Mesendoderm (in vitro differentiated cells): Measurements from ENCODE around the gene NPR2.

Experiments used
- DNase-seq: peaks from one replicate; pipeline ENCODE4 v3.0.0; 2013
- H2AK5ac ChIP-seq: 2 replicates; pipeline ENCODE4 v1.6.1; 2013; ENCODE audit warnings: low read length, inconsistent platforms
- H2BK120ac ChIP-seq: 2 replicates; pipeline ENCODE4 v1.6.1; 2013; ENCODE audit warnings: low read depth, mild to moderate bottlenecking, low read length, moderate library complexity, mixed read lengths
- H2BK15ac ChIP-seq: replicated peaks from 2 replicates; pipeline ENCODE4 v1.6.1; 2013; ENCODE audit warnings: low read depth, mild to moderate bottlenecking, moderate library complexity
- H2BK5ac ChIP-seq: 2 replicates; pipeline ENCODE4 v1.6.1; 2013; ENCODE audit warnings: low read length, inconsistent platforms
- H3K18ac ChIP-seq: 2 replicates; pipeline ENCODE4 v1.6.1; 2013; ENCODE audit warnings: mild to moderate bottlenecking, low read length, mixed read lengths
- H3K23ac ChIP-seq: one replicate; pipeline ENCODE4 v1.6.1; 2013; ENCODE audit warnings: low read length
- H3K27ac ChIP-seq: 2 replicates; pipeline ENCODE4 v1.5.1; 2013; ENCODE audit warnings: low read depth, mild to moderate bottlenecking, inconsistent platforms, low read length, moderate library complexity
- H3K27me3 ChIP-seq: 2 replicates; pipeline ENCODE4 v1.6.1; 2013; ENCODE audit warnings: low read length, control low read depth, mild to moderate bottlenecking, inconsistent platforms; ENCODE audit not compliant: insufficient read depth, poor library complexity
- H3K36me3 ChIP-seq: 2 replicates; pipeline ENCODE4 v1.6.1; 2013; ENCODE audit warnings: low read length, inconsistent platforms; ENCODE audit not compliant: control insufficient read depth, insufficient read depth
- H3K4ac ChIP-seq: one replicate; pipeline ENCODE4 v1.6.1; 2013; ENCODE audit warnings: low read depth, mild to moderate bottlenecking, low read length, moderate library complexity
- H3K4me1 ChIP-seq: 2 replicates; pipeline ENCODE4 v1.6.1; 2013; ENCODE audit warnings: low read depth, low read length, inconsistent platforms; ENCODE audit not compliant: control insufficient read depth
- H3K4me2 ChIP-seq: 2 replicates; pipeline ENCODE4 v1.6.1; 2013; ENCODE audit warnings: low read length
- H3K4me3 ChIP-seq: 2 replicates; pipeline ENCODE4 v1.5.1; 2013; ENCODE audit warnings: mild to moderate bottlenecking, low read length
- H3K56ac ChIP-seq: one replicate; pipeline ENCODE4 v1.6.1; 2013; ENCODE audit warnings: low read length
- H3K79me1 ChIP-seq: 2 replicates; pipeline ENCODE4 v1.6.1; 2013; ENCODE audit warnings: low read length, inconsistent platforms
- H3K79me2 ChIP-seq: 2 replicates; pipeline ENCODE4 v1.6.1; 2013; ENCODE audit warnings: mild to moderate bottlenecking, low read length; ENCODE audit not compliant: control insufficient read depth, insufficient read depth
- H3K9ac ChIP-seq: 2 replicates; pipeline ENCODE4 v1.6.1; 2013; ENCODE audit warnings: low read length, inconsistent platforms
- H4K5ac ChIP-seq: one replicate; pipeline ENCODE4 v1.6.1; 2013; ENCODE audit warnings: low read length
- H4K8ac ChIP-seq: one replicate; pipeline ENCODE4 v1.6.1; 2013; ENCODE audit warnings: low read depth, mild to moderate bottlenecking, control low read depth, low read length, moderate library complexity
- WGBS: extraction: QIAGEN DNeasy Blood & Tissue Kit; methylation state at CpG from one replicate; pipeline ENCODE4 v1.1.7; 2013; ENCODE audit warnings: low lambda C conversion rate, missing lambda C conversion rate; ENCODE audit not compliant: insufficient coverage; ENCODE audit errors: extremely low coverage; 5-methylcytosine and 5-hydroxymethylcytosine counted together

Gene NPR2

DNA sequence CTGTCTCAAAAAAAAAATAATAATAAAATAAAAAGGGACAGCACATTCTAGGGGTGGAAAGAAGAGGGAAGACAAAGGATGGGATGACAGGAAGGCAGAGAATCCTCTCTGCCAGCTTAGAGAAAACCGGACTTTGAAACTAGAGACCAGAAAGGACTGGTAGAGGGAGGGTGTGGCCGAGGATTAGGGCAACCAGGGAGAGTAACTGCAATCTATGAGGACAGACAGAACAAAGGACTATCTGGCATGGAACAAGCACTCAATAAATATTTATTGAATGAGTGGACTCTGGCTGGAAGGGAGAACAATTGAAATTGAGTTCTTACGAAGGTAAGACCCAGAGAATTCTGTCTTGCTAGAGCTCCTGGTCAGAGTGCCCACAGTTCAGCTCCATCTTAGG lies 44.8 kb upstream of the NPR2 start:
- Histone ChIP-seq H4K8ac (no peak overlapping the region), H3K4ac (no peak overlapping the region), H3K56ac (peak overlapping the region; percentile 31), H3K27me3 (no peaks in the 10 kb centered on the region), H2BK15ac (no peak overlapping the region), H2BK120ac (no peak overlapping the region), H3K36me3 (peaks cover 16% of the 10 kb centered on the region), H4K5ac (no peak overlapping the region), H2BK5ac (no peak overlapping the region), H2AK5ac (no peak overlapping the region), H3K4me1 (peaks cover 15% of the 10 kb centered on the region), H3K4me2 (peak overlapping the region; percentile 59), H3K23ac (no peak overlapping the region), H3K18ac (no peak overlapping the region), H3K27ac (no peak overlapping the region), H3K79me1 (peaks cover 28% of the 10 kb centered on the region), H3K9ac (peak overlapping the region; percentile 83), H3K79me2 (peaks cover 31% of the 10 kb centered on the region), H3K4me3 (no peak overlapping the region)
- no CpG with 5 or more reads among the region's 3 CpGs for WGBS
- no peak for DNase-seq

DNA sequence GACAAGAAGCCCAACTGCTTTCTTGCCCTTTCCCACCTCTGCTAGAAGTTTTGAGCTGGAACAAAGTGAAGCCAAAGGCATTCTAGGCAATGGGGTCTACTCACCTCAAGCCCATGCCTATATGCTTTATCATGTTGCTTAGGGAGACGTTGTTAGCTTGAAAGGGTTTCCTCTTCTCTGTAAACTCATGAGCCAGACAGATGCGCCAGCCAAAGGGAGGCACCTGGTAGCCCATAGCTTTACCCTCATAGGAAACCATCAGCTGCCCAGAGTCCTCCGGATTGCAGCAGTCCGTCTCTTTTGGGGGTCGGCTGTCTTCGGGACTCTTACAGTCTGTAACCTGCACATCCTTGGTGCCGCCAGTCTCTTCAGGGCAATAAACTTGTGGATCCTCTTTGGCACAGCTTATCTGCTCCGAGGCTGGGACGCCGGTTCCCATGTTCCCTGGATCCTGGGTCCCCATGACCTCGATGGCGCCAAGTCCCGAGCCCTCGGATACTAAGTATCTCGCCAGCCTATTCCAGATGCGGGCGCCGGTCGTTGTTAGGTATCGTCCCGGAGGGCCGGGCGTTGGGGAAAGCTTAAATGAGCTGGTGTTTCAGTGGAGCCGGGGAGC lies 43.0 kb upstream of the NPR2 start:
- Histone ChIP-seq H3K79me2 (peaks cover 31% of the 10 kb centered on the region), H3K56ac (peak overlapping the region; percentile 89), H2BK5ac (no peak overlapping the region), H3K4me3 (peak overlapping the region; percentile 92), H4K5ac (no peak overlapping the region), H3K18ac (peak overlapping the region; percentile 72), H3K9ac (peak overlapping the region; percentile 83), H4K8ac (no peak overlapping the region), H3K27me3 (no peaks in the 10 kb centered on the region), H2AK5ac (no peak overlapping the region), H3K23ac (peak overlapping the region; percentile 87), H3K4me2 (peak overlapping the region; percentile 59), H3K4ac (peak overlapping the region; percentile 89), H3K79me1 (peaks cover 28% of the 10 kb centered on the region), H3K36me3 (peaks cover 9% of the 10 kb centered on the region), H2BK120ac (no peak overlapping the region), H3K4me1 (peaks cover 15% of the 10 kb centered on the region), H2BK15ac (no peak overlapping the region), H3K27ac (peak overlapping the region; percentile 33)
- DNase-seq, result no peak
- WGBS, result no CpG with 5 or more reads among the region's 24 CpGs

DNA sequence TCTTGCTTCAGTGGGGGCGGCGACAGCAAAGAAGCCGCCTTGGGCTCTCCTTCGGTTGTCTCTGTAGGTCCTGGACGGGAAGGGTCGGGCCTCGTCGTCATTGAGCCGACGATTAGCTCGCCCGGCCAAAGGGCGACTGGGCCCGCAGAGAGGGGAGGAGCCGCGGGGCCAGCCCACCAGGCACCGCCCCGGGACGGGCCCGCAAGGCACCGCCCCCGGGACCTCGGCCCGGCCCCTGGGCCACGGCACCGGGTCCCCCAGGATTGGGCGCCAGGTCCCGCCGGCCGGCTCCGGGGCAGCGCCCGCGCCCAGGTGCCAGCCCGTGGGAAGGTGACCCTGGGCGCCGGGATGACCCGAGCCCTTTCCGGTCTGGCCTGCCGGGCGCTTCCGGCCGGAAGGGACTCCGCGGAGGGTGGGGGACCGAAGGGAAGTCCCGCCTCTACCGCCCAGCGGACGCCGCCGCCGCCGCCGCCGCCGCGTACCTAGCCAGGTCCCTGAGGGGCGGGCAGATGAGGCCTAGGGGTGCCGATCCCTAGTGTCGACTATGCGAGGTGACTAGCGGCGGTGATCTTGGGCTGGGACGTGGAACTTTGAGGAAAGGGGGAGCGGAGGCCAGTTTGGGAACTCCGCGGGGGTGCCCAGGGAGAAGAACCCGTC lies 42.4 kb upstream of the NPR2 start, which contains the start of the genes GBA2 and RGP1:
Gene GBA2, minus strand, starts transcription at position 371 of the 657 bp plus-strand sequence. CDS start 524 bp downstream, outside the sequence.
Gene RGP1, plus strand, starts transcription at position 430 of the 657 bp plus-strand sequence. CDS start 469 bp downstream, outside the sequence.
- Histone ChIP-seq H3K4me3 (peak within 1 kb of the TSS; percentile 92), H2BK15ac (no peak within 1 kb of the TSS), H3K9ac (peak within 1 kb of the TSS; percentile 83), H3K56ac (peak within 1 kb of the TSS; percentile 96), H3K4me2 (peak within 1 kb of the TSS; percentile 81), H3K4me1 (peaks cover 15% of the 10 kb centered on the region), H4K5ac (no peak within 1 kb of the TSS), H3K18ac (peak within 1 kb of the TSS; percentile 72), H3K79me1 (peaks cover 25% of the 10 kb centered on the region), H3K27me3 (no peaks in the 10 kb centered on the region), H3K4ac (peak within 1 kb of the TSS; percentile 89), H3K23ac (peak within 1 kb of the TSS; percentile 87), H2AK5ac (no peak within 1 kb of the TSS), H3K27ac (peak within 1 kb of the TSS; percentile 33), H4K8ac (no peak within 1 kb of the TSS), H2BK5ac (no peak within 1 kb of the TSS), H3K79me2 (peaks cover 31% of the 10 kb centered on the region), H2BK120ac (no peak within 1 kb of the TSS), H3K36me3 (peaks cover 5% of the 10 kb centered on the region)
- DNase-seq, result peak; percentile 86
- no CpG with 5 or more reads among the region's 69 CpGs for WGBS

DNA sequence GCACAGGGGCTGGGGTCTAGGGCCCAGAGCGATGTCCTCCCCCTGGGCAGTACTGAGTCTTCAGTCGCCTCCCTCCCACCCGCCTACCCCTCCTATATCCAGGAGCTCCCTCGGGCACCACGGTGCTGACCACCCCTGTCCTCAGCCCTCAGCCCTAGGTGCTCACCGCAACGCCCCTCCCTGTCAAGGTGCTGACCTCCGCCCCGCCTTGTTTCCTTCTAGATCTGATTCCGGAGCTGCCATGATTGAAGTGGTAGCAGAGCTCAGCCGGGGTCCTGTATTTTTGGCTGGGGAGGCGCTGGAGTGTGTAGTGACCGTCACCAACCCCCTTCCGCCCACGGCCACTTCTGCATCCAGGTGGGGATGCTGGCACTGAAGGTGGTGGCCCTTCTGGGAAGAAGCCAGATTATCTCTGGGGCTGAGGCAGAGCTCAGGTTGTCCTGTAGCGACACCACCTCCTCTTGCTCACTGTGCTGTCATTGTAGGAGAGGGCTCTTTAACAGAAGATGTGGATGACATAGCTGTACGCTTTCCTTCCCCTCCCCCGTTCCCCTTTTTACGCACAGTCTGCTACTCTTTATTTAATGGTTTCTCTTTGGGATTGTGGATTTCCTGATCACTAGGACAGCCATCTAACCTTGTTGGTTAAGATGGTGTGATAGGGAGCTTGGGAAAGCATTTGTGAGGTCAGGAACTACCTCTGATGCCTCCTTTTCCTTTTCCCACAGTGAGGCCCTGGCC lies 41.7 kb upstream of the NPR2 start:
- no peak overlapping the region for H2BK5ac ChIP-seq
- peaks cover 15% of the 10 kb centered on the region for H3K4me1 ChIP-seq
- H3K9ac ChIP-seq, result peak overlapping the region; percentile 83
- peaks cover 20% of the 10 kb centered on the region for H3K79me1 ChIP-seq
- peak overlapping the region; percentile 49 for H3K4ac ChIP-seq
- H3K27me3 ChIP-seq, result no peaks in the 10 kb centered on the region
- H3K23ac ChIP-seq, result no peak overlapping the region
- WGBS, result no CpG with 5 or more reads among the region's 19 CpGs
- H3K18ac ChIP-seq, result no peak overlapping the region
- no peak overlapping the region for H2BK15ac ChIP-seq
- peaks cover 30% of the 10 kb centered on the region for H3K79me2 ChIP-seq
- H4K8ac ChIP-seq, result no peak overlapping the region
- peak; percentile 59 for DNase-seq
- no peaks in the 10 kb centered on the region for H3K36me3 ChIP-seq
- no peak overlapping the region for H4K5ac ChIP-seq
- peak overlapping the region; percentile 96 for H3K56ac ChIP-seq
- H3K27ac ChIP-seq, result peak overlapping the region; percentile 33
- no peak overlapping the region for H2AK5ac ChIP-seq
- H2BK120ac ChIP-seq, result no peak overlapping the region
- peak overlapping the region; percentile 81 for H3K4me2 ChIP-seq
- H3K4me3 ChIP-seq, result peak overlapping the region; percentile 83

DNA sequence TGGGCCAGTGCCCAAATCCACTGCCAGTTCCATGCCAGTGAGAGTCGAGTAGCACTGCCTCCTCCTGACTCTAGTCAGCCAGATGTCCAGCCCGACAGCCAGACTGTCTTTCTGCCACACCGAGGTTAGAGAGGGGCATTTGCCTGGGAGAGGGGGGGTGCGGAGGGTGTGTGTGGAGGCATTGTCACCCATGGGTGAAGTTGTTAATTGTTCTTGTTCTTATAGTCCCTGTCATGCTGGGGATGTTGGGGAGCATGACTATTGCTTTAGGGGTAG lies 41.2 kb upstream of the NPR2 start:
- Histone ChIP-seq H3K36me3 (no peaks in the 10 kb centered on the region), H3K18ac (no peak overlapping the region), H2BK15ac (no peak overlapping the region), H3K56ac (peak overlapping the region; percentile 96), H3K9ac (peak overlapping the region; percentile 83), H2AK5ac (no peak overlapping the region), H3K23ac (no peak overlapping the region), H2BK120ac (no peak overlapping the region), H4K8ac (no peak overlapping the region), H3K27ac (no peak overlapping the region), H3K27me3 (no peaks in the 10 kb centered on the region), H3K4me3 (no peak overlapping the region), H3K4me2 (no peak overlapping the region), H3K79me2 (peaks cover 30% of the 10 kb centered on the region), H3K79me1 (peaks cover 20% of the 10 kb centered on the region), H4K5ac (no peak overlapping the region), H3K4ac (no peak overlapping the region), H3K4me1 (peaks cover 15% of the 10 kb centered on the region), H2BK5ac (no peak overlapping the region)
- no CpG with 5 or more reads among the region's 4 CpGs for WGBS
- no peak for DNase-seq
